Measurements from ENCODE around the gene TRPV4. TPM values are rescaled to one million over a fixed set of nuclear protein-coding genes. Genes with fewer than 3 reads are reported as not detected.

Gene TRPV4
- total and polyA plus RNA-seq, 5 experiments from 2014 or later, result not detected

Small RNA genes lying within 50 kb of the gene (microRNA-seq; reads per million reads assigned to microRNA genes)
- not detected for gene MIR4497 (ENCODE audit: borderline microRNAs expressed)

Other genes with a start within 250 kb of the TRPV4 start
- gene FAM222A, start 119.6 kb downstream of the TRPV4 start, total RNA-seq, result 1 to 10 TPM; 1.6 TPM
- gene FAM222A, start 119.6 kb downstream of the TRPV4 start, polyA plus RNA-seq, result under 1 TPM; 0.16 to 0.28 (median 0.22) TPM
- 10 to 100 TPM; 21.2 to 21.8 TPM for gene GLTP, start 47.1 kb upstream of the TRPV4 start, total RNA-seq
- 10 to 100 TPM; 29.7 to 41.7 (median 41.1) TPM for gene GLTP, start 47.1 kb upstream of the TRPV4 start, polyA plus RNA-seq
- 10 to 100 TPM; 36.8 to 39.1 TPM for gene TCHP, start 66.9 kb upstream of the TRPV4 start, total RNA-seq
- gene TCHP, start 66.9 kb upstream of the TRPV4 start, polyA plus RNA-seq, result 10 to 100 TPM in 1 of 3 donors, 1 to 10 TPM in 2; 6.7 to 11.1 (median 8.6) TPM
- gene GIT2, start 163.0 kb upstream of the TRPV4 start, total RNA-seq, result 100 to 1,000 TPM in 1 of 2 experiments, 10 to 100 TPM in 1; 99.0 to 102 TPM
- 10 to 100 TPM; 54.9 to 67.4 (median 57.6) TPM for gene GIT2, start 163.0 kb upstream of the TRPV4 start, polyA plus RNA-seq
- gene ANKRD13A, start 166.0 kb upstream of the TRPV4 start, total RNA-seq, result 10 to 100 TPM; 56.8 to 61.7 TPM
- gene ANKRD13A, start 166.0 kb upstream of the TRPV4 start, polyA plus RNA-seq, result 10 to 100 TPM; 37.0 to 45.9 (median 40.1) TPM
- 10 to 100 TPM; 20.2 to 22.3 TPM for gene C12orf76, start 215.1 kb upstream of the TRPV4 start, total RNA-seq
- 10 to 100 TPM; 15.6 to 19.2 (median 18.8) TPM for gene C12orf76, start 215.1 kb upstream of the TRPV4 start, polyA plus RNA-seq

All from naive thymus-derived CD8-positive, alpha-beta T cell (primary cell).